GM19035 (cell line): Measurements from ENCODE around the gene HSD11B2.

ENCODE experiments used
- ATAC-seq: cut with Tn5 transposase; IDR thresholded peaks from one replicate; pipeline ENCODE4 v1.9.1; 2021; ENCODE audit not compliant: unreplicated experiment

The HSD11B2 gene

GRCh38 chr16:67430977-67431774, at the start of gene HSD11B2:
HSD11B2 (plus strand) TSS chr16:67431121; CDS start chr16:67431249, 128 bp downstream.
- ATAC-seq, result no peak

- ATAC-seq, result no peak
These were observed 47.6 kb upstream of the HSD11B2 start for GRCh38 chr16:67383284-67383683.

GRCh38 chr16:67384778-67385510, 46.0 kb upstream of the HSD11B2 start:
- ATAC-seq, result no peak

DNA sequence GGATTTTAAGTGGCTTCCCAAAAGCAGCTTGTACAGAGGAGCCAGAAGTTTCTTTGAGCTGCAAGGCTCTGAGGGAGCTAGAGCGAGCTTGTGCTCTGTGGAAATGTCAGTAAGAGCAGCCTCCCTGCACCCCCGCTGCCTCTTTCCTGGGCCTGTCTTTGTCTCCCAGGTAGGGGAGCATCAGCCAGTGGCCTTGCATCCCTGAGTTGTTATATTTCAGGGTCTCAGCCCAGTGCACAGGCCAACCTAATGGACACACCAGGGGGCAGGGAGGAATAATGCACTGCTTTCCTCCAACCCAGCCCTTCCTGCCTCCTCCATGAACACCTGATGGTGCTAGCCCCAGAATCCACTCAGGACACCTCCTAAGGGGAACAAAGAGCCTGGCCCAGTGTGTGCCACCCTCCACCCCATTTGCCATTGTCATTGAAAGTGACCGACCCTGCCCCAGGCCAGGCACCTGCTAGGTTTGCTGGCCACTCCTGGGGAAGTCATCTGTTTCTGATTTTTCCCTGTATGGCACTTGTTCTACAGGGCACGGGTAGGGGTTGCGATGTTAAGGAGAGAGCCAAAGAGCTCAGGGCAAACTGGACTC, 44.0 kb upstream of the HSD11B2 start:
- no peak for ATAC-seq

DNA sequence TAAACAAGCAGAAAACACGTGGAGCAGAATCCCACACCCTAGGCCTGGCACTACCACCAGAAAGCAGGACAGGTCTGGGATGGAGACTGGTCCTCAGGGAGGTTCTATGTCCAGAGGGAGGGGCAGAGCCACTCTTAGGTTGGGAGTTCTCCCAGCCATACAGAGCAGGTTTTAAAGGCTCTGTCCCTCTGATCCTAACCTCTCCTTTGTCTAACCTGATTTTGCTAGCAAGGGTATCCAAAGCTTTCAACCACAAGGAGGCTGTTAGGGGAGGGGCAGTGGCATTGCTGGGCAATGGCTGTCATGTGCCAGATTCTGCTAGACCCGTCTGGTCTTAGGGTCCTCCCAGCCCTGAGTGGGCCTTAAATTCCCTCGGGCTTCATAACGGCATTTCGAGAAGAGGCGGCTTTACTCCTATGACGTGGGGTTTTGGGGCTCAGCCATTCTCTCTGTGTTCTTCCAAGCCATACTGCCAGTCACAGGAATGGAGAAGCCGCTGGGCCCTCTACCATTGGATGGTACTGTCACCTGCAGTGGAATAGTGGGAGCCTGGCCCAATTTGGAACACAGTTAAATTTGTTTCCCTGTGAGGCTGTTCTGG, 43.3 kb upstream of the HSD11B2 start:
- no peak for ATAC-seq

DNA sequence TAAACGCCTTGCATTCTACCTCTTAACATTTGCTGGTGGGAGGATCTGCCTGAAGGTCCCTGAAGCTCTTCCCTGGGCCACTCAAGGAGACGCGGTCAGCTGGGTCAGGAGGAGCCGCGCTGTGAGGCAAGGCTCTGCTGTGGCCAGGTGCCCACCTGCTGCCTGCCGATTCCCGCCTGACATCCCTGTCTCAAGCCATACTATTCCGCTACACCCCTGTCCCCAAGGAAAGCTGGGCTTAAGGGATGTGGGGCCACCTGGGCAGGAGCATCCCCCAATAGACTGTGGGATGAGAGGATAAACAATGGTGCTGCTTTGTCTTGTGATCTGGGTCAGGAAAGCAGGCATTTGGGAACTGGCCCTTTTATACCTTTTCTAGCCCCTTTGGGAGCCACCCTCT, 42.7 kb upstream of the HSD11B2 start:
- no peak for ATAC-seq

DNA sequence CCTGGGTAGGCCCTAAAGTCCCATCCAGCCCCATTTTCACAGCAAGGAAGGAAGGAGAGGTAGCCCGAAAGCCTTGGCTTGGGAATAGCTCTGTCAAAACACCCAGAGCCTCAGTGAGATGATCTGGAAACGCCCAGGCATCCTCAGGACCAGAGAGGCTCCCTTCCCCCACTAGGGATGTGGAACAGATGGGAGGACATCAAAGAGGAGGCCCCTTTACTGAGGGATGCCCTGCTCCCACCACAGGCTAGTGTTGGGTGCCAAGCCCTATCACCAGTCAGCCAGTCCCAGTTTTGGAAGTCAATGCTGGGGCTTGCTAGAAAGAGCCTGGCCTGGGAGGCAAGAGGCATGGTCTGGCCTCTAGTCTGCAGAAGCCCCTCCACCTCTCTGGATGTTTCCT, 42.3 kb upstream of the HSD11B2 start:
- ATAC-seq, result no peak

GRCh38 chr16:67389911-67390815, 40.8 kb upstream of the HSD11B2 start:
- no peak for ATAC-seq

- no peak for ATAC-seq
These were observed 40.0 kb upstream of the HSD11B2 start for GRCh38 chr16:67390816-67391423.

DNA sequence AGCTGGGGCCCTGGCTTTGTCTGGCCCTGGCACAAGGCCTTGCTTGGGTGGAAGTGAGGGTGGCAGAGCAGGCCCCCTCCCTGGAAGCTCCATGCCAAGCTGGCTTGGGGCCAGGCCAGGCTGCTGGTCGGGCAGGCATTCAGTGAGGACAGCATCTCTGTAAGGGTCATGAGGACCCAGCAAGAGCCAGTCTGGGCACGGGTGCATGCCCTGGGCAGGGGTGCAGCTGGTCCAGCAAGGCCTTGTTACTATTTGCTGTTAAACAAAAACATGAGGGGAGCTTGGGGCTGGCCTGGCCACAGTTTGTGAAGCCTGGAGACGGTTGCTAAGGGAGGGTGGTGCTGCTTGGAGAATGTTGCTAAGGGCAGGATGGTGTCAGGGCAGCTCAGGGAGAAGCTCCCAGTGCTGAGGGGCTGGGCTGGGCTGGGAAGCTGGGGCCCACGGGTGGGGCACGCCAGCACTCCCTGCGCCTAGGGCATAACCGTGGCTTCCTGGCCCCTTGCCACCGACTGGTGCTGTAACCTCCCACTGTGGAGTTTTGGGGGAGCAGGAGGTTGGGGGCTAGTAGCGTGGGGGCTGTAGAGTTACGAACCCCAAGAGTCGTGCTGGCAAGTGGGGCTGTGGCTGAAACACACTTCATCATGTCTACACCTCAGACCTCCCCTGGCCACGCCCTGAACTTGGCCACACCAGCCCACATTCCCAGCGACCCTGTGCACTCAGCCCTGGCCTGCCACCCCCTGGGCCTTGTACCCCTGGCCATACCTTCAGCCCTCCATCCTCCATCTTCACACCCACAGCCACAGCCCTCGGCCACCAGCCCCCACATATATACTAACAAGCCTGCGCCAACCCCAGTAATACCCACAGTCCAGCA, 39.3 kb upstream of the HSD11B2 start:
- ATAC-seq, result no peak

- ATAC-seq, result no peak
These were observed 38.4 kb upstream of the HSD11B2 start for GRCh38 chr16:67392301-67393059.

- no peak for ATAC-seq
These were observed 37.7 kb upstream of the HSD11B2 start, which contains the start of gene TPPP3 for GRCh38 chr16:67393111-67393787. TPPP3 (minus strand) TSS chr16:67393498; CDS start chr16:67391111, 2,387 bp downstream.

DNA sequence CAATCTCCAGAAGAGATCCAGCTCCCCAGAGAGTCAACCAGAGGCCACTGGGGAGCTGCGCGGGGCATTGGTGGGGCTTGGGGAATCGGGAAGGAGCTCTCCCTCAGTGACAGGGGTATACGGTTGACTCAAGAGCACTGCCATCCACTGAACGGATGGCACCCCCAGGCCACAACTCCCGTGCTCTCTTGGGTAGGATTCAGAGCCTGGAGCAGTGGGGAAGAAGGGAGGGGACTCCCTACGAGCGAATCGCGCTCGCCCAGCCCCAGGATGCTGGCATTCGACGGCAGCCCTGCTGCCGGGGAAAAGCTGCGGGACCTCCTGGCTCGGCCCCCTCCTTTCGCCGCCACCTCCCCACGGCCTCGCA, 37.1 kb upstream of the HSD11B2 start:
- no peak for ATAC-seq

GRCh38 chr16:67394155-67395104, 36.5 kb upstream of the HSD11B2 start:
- no peak for ATAC-seq

DNA sequence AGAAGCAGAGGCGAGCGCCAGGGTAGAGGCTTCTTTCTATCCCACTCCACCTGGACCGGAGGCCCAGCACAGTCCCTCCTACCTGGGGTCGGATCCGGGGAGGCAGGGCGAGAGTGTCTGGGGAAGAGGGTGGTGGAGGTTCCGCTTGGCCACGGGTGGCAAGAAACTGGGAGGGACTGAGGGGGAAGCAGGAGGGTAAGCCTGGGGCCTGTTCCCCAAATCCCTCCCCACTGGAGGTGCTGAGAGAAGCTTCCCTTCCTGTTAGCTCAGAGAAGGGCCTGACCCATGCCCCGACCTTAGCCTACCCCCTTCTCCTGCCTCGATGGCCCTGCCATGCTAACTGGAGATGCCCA, 35.8 kb upstream of the HSD11B2 start:
- no peak for ATAC-seq

GRCh38 chr16:67395458-67396158, 35.3 kb upstream of the HSD11B2 start:
- no peak for ATAC-seq
